Hematopoietic multipotent progenitor cell (in vitro differentiated cells): Measurements from ENCODE around the gene MAGI2. TPM values are rescaled to one million over a fixed set of nuclear protein-coding genes. Genes with fewer than 3 reads are reported as not detected.

ENCODE experiments used
- DNase-seq, 3 donors: peaks; one replicate each; pipeline ENCODE4 v3.0.0-alpha.2; 2011 to 2015; ENCODE audit warnings: low read depth in 2 of 3, low spot score in 2 of 3
- total RNA-seq: library from RNA; depleted of rRNA; stranded (reverse); fragments of >200 nt; gene quantifications from one replicate; pipeline ENCODE4 v1.2.3, GENCODE V29; 2012

Gene MAGI2
- total RNA-seq, 1 donor, result 2.7 TPM

DNA sequence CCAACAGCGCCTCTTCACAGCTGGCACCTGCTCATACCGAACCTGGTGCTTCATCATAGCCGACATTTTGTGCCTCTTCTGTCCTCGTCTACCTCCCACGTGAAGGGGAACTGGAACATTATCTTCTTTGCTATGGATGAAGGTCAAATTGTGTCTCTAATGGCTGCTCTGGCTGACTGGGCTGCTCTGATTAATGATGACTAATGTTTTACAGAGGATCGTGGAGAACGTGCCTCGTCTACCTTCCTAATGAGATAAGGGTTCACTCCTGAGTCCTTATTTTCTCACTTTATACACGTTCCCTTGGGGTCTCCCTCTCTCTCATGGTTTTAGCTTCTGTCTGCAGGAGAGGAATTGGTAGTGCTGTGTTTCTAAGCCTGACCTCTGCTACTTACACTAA lies 1234.6 kb downstream of the MAGI2 start:
- no peak for DNase-seq

DNA sequence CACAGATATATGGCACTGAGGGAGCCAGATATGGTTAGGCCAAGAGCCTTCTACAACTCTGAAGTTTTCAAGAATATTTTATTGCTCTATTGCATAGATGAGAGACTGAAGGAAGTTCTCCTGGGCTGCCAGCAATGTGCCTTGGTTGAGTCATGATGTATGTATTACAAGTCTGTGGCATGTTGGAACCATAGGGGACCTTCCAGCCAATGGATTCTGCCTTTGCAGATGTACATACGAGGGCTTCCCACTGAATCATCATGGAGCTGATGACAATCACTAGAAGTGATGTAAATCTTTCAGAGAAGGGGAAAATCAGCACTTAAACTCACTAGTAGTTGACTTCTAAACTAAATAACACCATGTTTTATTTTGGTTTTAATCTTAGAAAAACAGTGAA lies 1235.4 kb downstream of the MAGI2 start:
- no peak for DNase-seq

DNA sequence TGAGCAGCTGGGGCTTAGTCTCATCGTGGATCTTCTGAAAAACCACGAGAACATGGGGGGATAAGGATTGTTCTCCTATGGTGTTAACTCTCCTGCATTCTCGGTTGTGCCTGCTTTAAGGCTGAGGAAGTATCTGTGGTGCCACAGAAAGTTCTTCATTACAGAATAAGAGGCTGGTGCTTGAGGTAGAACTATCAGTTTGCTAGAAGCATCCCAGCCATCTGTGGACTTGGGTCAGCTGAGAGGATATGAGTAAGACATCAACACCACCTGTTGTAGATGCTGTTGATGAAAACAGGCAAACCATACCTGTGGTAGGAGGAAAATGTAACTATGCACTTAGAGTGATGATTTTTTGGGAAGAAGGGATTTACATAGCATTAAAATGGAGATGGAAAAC lies 1238.3 kb downstream of the MAGI2 start:
- no peak for DNase-seq

DNA sequence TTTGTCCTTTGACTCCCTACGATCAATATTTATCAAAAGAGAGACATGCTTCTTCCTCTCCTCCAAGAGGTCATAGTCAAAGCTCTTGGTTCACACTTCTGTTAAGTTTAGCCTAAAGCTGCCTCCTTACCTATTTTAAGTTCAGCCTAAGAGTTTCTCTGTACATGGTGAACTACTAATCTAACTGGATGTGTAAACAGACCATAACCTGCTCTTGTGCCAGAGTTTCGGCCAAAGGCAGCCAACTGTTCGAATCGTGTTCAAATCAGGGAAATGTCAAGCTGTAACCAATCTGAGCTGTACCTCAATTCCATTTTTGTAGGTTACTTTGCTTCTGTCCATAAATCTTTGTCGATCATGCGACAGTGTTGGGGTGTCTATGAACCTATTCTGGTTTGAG lies 1240.1 kb downstream of the MAGI2 start:
- DNase-seq, result no peak

DNA sequence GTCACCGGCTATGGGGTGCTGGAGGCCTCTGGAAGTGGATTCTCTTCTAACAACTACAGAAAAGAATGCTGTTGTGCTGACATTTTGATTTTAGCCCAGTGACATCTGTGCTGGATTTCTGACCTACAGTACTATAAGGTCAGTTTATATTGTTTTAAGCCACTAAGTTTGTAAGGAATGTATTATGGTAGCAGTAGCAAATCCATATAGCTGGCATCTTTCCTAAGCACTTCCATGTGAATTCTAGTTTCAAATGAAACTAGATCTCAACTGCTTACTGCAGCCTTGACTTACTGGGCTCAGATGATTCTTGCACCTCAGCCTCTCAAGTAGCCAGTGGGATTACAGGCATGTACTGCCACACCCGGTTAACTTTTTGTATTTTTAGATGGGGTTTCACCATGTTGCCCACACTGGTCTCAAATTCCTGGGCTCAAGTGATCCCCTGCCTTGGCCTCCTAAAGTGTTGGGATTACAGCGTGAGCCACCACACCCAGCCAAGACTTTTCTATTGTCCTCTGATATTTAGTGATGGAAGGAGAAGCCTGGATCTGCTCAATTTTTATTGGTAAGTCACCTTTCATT lies 1240.9 kb downstream of the MAGI2 start:
- DNase-seq, result no peak

DNA sequence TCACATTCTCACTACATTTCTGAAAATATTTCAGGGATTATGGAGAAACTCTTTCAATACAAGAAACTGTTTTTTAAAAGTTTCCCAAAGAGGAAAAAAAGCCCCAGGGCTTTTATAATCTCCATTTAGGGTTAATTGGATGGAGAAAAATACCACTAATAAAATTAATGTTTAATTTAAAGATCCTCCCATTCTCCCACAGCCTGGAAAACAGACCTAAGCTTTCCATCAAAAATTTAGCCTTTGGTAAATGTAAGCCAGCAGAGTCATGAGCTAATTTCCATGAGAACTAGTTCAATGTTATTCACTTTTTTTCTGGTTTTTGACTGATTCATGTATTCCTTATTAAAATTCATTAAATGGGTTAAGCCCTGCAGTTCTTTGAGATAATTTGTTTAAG lies 1246.2 kb downstream of the MAGI2 start:
- no peak for DNase-seq

DNA sequence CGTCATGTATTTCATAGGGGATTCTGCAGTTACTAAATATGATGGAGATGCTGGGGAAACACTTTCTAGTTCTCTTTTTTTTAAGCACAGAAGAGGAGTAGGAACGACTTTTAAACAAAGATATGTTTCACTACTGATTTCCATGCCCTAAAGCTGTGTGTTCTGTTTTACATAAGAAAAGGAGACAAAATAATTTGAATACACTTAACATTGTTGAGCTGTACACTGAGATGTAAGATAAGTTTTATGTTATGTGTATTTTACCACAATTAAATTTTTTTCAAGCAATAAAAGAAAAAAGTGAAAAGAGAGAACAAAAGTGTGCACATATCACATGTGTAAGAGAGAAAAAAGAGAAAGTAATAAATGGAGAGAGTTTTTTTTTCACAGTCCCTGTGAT lies 1246.7 kb downstream of the MAGI2 start:
- DNase-seq, result no peak

DNA sequence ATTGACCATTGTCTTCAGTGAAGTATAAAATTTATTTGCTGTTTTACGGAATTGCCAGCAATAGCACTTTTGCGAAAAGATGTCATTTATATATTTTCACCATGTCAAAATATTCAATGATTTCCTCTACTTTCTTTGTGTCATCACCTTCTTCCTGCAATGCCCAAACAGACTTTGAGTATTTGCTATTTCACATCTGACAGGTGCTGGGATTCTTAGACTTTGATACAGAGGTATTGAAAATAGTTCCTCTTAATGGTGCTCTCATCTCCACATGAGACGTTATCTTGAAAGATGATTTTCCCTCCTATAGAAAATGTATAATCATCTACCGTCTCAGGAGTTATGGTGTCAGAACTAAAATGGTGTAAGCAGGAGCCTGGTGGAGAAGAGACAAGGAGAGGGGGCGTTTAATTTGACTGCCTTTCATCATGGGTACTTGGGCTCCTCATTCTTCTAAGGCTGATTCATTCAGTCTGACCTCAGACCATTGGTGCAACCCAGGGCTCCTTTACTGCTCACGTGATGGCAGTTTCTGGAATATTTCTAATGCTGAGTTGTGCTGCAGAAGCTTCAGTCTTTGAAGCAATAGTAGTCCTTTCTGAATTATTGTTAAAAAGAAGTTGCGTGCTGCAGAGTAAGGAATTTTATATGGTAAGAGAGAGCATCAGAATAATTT lies 1250.3 kb downstream of the MAGI2 start:
- no peak for DNase-seq

DNA sequence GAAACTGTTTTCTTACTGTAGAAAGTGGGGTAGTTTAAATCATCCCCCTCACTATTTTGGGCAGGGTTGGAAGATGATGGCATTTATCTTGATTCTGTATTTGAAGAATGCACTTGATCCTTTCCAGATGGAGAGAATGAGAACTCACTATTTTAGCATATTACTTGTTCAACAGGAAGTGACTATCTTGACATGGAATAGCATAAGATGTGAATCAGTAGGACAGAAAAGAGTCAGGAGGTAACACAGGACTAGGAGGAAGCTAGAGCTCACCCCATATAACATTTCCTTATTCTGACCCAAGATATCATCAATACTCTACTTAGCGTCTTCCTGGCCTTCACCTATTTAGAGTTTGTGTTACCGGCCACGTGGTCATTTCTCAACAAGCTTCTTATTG lies 1254.7 kb downstream of the MAGI2 start:
- DNase-seq, result no peak

DNA sequence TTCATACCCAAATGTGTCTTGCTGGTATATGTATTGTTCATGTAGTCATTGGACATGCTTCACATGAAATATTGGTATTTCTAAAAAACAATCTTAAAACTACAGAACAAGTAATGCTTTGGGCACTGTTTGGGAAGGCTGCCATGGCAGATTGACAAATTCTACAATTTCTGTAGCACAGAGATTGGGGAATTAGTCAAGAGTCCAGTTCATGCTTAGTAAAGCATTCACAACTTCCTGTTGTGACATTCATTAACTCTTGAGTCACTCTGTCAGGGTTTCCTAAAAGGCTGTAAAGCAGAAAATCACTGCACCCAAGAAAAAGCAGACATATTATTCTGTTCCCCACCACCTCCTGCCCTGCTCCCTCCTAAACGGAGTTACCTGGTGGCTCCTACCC lies 1256.0 kb downstream of the MAGI2 start:
- DNase-seq, result no peak

DNA sequence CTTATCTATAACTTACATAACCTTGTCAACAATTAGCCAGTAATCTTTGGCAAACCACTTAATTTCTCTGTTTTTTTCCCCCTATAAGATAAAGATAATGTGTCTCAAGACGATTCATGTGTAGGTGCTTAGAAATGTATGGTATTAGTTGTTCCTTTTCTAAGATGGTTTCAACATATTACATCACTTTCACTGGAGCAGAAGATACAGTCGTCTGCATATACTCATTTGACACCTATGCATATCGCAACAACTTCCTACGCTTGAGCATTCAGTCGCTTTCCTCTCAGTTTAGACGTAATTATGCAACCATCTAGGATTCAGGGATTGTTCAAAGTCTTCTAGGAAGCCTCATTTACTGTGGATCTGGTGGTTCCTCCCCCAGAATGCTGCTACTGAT lies 1258.2 kb downstream of the MAGI2 start:
- no peak for DNase-seq

DNA sequence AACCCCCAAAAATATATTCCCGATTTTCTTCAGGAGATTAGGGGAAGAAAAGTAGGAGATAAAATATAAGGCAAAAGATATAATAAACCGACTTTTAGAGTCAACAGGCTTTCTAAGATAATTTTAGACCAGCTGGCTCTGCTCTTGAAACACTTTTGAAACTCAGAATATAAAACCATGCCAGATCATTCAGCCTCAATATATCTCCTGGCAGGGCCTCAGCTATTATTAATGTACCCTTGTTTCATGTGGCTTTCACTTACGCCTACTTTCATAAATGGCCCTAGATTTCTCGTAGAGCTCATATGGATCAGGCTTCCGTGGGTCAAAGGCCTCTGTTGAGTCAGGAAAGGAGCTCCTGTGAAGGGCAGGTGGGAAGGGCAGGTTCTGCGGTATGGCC lies 1258.9 kb downstream of the MAGI2 start:
- DNase-seq, result no peak

DNA sequence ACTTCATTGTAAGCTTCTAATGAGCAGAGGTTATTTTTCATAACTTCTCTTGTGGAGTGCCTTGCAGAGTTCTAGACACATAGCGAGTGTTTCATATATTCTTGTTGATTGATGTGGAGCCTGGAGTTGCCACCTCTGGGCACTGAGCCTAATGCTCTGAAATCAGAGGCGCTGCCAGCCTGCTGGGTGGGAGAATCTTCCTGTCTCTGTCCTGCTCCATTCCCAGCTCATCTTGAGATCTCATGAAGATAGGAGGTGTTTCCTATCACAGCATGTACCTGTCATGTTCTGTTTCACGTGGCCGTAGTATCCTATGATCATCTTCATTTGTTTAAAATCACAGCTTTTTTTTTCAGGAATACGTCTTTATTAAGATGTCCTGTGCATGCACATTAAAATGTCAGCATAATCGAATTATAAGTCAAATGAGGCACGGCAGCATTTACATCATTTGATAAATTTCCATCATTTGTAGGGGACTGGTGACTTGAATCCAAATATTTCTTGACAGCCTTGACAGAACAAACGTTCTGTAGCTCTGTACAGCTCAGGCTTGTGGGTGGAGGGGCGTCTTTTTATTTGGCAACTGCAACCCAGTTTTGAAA lies 1261.9 kb downstream of the MAGI2 start:
- DNase-seq, result no peak

DNA sequence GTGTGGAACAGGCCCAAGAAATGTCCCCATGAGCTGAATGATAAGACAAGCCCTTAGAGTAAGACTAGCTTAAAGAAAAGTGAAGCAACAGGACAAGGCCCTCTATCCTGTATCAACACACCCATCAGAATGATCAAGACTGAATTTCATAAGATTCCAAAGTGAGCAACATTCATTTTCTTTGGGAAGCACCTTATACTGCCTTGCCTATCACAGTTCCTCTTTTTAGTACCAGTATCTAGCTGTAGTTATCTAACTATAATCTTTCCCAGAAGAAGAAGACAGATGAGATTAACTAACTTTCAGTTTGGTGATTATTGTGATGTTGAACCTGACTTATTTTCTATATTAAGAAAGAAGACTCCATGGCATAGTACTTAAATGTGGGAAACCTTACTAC lies 1263.7 kb downstream of the MAGI2 start:
- no peak for DNase-seq

DNA sequence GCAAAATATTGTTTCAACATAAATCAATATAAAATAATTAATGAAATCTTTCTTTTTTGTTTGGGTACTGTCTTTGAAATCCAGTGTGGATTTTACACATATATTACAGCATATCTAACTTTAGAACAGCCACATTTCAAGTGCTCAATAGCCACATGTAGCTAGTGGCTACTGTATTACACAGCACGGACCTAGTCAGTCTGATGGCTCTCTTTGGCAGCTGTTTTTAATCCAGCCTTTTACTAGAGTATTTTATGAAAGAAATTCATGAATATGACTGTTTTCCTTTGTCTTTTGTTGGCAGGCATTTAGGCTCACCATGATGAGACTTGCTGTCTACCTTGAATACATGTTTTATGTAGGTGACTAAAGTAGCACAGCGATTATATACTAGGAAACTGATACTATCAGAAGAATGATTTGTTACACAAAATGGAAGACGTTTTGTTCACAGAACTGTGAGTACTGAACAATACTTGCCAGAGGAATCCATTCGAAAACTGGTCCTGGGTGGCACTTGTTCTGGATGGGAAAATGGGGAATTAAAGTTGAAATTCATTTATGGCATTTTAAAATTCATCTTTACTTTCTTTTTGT lies 1268.2 kb downstream of the MAGI2 start:
- no peak for DNase-seq

DNA sequence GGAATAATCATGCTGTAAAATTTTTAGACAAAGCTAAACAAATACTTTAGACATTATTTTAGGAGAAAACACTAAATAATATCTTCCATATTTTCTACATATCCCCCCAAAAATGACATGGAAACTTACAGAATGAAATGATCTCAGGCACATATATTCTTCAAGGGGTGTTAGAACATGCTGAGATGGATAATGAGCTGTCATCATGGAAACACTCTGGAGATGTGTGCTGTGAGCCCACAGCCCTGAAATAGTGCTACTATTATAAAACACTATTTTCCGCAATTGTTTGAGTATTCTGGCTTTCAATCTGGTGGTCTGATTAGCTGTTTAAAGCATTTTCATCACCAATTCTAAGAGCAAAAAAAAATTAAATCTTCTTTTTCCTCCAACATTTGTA lies 1269.2 kb downstream of the MAGI2 start:
- DNase-seq, result no peak

DNA sequence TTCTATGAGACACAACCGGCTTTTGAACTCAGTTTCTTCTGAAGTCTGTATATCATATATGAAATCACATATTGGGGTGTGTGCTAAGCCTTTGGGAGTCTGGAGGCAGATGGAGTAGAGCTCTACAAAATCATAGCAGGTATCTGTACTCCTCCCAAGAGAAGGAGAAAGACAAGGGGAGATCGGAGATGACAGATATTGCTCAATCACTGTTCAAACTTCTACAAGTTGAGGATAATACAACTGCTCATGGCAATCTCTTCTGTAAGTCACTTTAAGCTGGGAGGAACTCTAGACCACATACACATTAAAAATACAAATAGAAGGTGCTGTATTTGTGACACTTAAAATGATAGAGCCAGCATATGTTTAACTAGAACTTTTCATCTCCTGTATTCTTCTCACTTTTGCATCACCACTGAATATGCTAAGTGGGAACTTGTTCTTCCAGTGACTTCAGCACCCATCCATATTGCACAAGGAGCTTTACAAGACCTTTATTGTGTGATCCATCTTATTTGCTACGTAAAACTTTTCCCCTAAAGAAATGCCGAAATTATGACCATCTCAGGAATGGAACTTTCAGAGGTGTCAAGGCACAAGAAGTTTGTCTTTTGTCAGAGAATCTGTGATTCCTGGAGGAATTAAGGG lies 1273.5 kb downstream of the MAGI2 start:
- no peak for DNase-seq

DNA sequence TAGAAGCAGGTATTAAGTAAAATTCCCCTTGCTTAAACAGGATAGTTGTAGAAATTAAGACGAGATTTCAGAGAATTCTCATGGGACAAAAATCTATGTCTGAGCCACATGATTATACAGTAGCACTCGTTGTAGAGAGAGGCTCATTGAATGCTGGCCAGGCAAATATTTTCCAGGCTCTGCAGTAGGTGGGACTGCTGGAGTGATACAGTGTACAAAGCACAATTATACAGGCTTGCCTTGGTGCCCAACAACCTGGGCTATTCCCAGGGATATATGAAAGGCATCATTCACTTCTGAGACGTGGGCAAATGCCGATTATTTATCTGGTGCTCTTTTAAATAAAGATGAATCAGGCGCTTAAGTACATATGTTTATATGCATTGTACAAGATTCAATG lies 1274.3 kb downstream of the MAGI2 start:
- DNase-seq, result no peak

DNA sequence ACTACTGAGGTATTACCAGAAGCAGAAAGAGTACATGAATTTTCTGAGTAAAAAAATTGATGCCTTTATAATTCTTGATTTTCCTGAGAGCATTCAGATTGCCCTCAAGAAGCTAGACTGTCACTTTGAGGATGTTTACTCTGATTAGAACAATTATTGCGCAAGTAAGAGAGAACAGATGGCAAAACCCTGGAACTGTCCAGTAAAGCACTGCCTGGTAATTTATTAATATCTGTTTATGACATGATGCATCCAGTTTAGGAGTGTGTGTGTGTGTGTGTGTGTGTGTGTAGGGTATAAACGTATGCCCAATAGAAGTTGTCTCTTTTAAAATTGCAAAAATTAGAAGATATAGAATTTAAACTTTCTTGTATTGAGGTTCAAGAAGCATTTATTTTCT lies 1275.1 kb downstream of the MAGI2 start:
- no peak for DNase-seq

DNA sequence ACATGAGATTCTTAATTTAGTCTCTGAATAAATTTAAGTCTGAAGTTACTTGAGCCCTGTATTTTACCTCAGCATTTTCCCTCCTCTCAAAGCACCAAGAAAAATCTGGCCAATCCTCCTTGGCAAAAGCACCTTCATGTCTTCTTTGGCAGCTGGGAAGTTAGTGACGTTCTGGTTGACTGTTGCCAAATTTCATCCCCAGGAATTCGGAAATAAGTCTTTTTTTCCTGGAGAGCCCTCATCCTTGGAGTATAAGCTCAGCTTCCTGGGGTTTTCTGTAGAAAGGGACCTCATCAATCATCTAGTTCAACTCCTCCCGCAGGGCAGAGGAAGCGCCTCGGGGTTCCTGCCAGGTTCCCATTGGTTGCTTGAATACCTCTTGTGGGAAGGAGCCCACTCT lies 1277.3 kb downstream of the MAGI2 start:
- no peak for DNase-seq

DNA sequence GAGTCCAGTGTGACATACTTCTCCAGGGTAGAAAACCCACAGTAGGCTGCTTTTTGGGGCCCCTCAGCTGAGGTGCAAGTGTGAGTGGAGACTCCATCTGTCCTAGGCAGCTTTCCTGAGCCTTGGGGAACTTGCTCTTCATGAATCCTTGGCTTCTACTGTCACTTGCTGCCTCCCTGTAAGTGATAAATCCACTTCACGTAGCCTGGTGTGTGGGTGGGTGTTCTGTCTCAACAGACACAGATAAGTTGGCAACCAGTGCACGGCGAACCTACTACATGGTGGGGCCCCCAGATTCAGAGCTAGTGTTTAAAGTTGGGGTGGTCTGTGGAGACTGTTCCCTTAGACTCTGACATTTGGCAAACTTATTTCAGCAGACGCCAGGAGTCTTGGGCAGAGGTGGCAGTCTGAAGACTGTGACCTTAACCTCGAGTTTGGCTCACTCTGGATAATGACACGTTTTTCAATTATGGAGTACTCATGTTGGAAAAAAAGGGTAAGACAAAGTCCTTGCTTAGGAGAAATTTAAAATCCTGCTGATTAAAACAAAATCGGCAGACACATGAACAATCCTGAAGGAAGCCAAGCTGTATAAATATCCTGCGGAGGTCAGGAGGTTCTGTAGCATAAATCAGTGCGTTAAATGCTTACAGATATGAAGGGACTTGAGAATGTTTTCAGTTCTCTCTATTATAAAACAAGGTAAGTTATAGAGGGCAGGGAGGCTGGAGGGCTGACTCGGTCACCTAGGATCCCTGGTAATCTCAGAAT lies 1278.0 kb downstream of the MAGI2 start:
- no peak for DNase-seq
